Smooth muscle cell (in vitro differentiated cells): ENCODE measurements around the gene STK32C. TPM values are rescaled to one million over a fixed set of nuclear protein-coding genes. Genes with fewer than 3 reads are reported as not detected.

Experiments
- DNase-seq: peaks from one replicate; lab custom pipeline; 2025; ENCODE audit not compliant: unreplicated experiment; lab: John Stamatoyannopoulos, UW
- H2AFZ ChIP-seq: fragments of 200-600 bp; sonication (generic); 2 replicates; pipeline ENCODE4 v1.6.0; 2016; ENCODE audit warnings: antibody characterized with exemption, low read depth, mild to moderate bottlenecking
- H3F3A ChIP-seq: fragments of 200-600 bp; sonication (generic); 2 replicates; pipeline ENCODE4 v1.6.0; 2017; ENCODE audit warnings: antibody characterized with exemption, low read depth
- H3K27ac ChIP-seq: fragments of 200-600 bp; sonication (generic); 2 replicates; pipeline ENCODE4 v1.5.1; 2016; ENCODE audit warnings: low read depth, mild to moderate bottlenecking
- H3K27me3 ChIP-seq: fragments of 200-600 bp; sonication (generic); 2 replicates; pipeline ENCODE4 v1.6.1; 2016; ENCODE audit warnings: low read depth, mild to moderate bottlenecking
- H3K36me3 ChIP-seq: fragments of 200-600 bp; sonication (generic); 2 replicates; pipeline ENCODE4 v1.5.1; 2016; ENCODE audit warnings: low read depth
- H3K4me1 ChIP-seq: fragments of 200-600 bp; sonication (generic); 2 replicates; pipeline ENCODE4 v1.5.1; 2016; ENCODE audit warnings: low read depth
- H3K4me2 ChIP-seq: fragments of 200-600 bp; sonication (generic); 2 replicates; pipeline ENCODE4 v1.6.0; 2016; ENCODE audit warnings: mild to moderate bottlenecking
- H3K4me3 ChIP-seq: fragments of 200-600 bp; sonication (generic); 2 replicates; pipeline ENCODE4 v1.5.1; 2016; ENCODE audit warnings: mild to moderate bottlenecking
- H3K79me2 ChIP-seq: fragments of 200-600 bp; sonication (generic); 2 replicates; pipeline ENCODE4 v1.6.0; 2016; ENCODE audit warnings: low read depth, mild to moderate bottlenecking
- H3K9ac ChIP-seq: fragments of 200-600 bp; sonication (generic); 2 replicates; pipeline ENCODE4 v1.6.0; 2016; ENCODE audit warnings: low read depth
- H3K9me3 ChIP-seq: fragments of 200-600 bp; sonication (generic); replicated peaks from 2 replicates; pipeline ENCODE4 v1.5.1; 2016; ENCODE audit warnings: low read depth
- H4K20me1 ChIP-seq: fragments of 200-600 bp; sonication (generic); 2 replicates; pipeline ENCODE4 v1.6.0; 2016; ENCODE audit warnings: low read depth
- CTCF ChIP-seq: fragments of 200-600 bp; sonication (generic); IDR thresholded peaks from 2 replicates; pipeline ENCODE4 v1.5.1; 2017; ENCODE audit warnings: borderline replicate concordance, mild to moderate bottlenecking, antibody characterized with exemption; ENCODE audit not compliant: insufficient read depth, poor library complexity, severe bottlenecking
- WGBS: methylation state at CpG from one replicate; pipeline ENCODE4 v1.1.7; 2016; ENCODE audit warnings: low lambda C conversion rate; 5-methylcytosine and 5-hydroxymethylcytosine counted together
- polyA plus RNA-seq: library from polyadenylated mRNA; unstranded; fragments of >200 nt; fragmentation: Nextera tagmentation; extraction: Ambion mirVana; gene quantifications from 2 replicates; pipeline ENCODE4 v1.2.1, GENCODE V29; 2016
- total RNA-seq: library from RNA; depleted of rRNA; stranded (reverse); fragments of >200 nt; gene quantifications from 2 replicates; pipeline ENCODE4 v1.2.3, GENCODE V29; 2014

The STK32C gene
- total and polyA plus RNA-seq, 2 experiments from 2014 or later: 2.3 to 13.2 TPM

- Histone ChIP-seq H3K27ac (no peak overlapping the region), H3K79me2 (no peaks in the 10 kb centered on the region), H3K4me3 (no peak overlapping the region), H3K27me3 (peaks cover 65% of the 10 kb centered on the region), H3K9ac (no peak overlapping the region), H4K20me1 (no peaks in the 10 kb centered on the region), H3K4me2 (no peak overlapping the region), H3F3A (no peaks in the 10 kb centered on the region), H3K36me3 (no peaks in the 10 kb centered on the region), H2AFZ (no peak overlapping the region), H3K4me1 (peaks cover 9% of the 10 kb centered on the region), H3K9me3 (no peaks in the 10 kb centered on the region)
- 90% methylated on average over 16 of the region's 16 CpGs for whole genome bisulfite sequencing
- TF ChIP-seq CTCF: no peak
- no peak for DNase-seq
Measured at GRCh38 chr10:132179551-132180392, 128.0 kb downstream of the STK32C start.

GRCh38 chr10:132178672-132179545 is 128.8 kb downstream of the STK32C start:
- no peak overlapping the region for H3K27ac ChIP-seq
- no peaks in the 10 kb centered on the region for H3F3A ChIP-seq
- no peak for TF ChIP-seq CTCF
- WGBS: 84% methylated on average over 23 of the region's 23 CpGs
- DNase-seq: no peak
- no peaks in the 10 kb centered on the region for H3K36me3 ChIP-seq
- H3K4me2 ChIP-seq: no peak overlapping the region
- H3K4me3 ChIP-seq: no peak overlapping the region
- H3K9me3 ChIP-seq: no peaks in the 10 kb centered on the region
- H3K79me2 ChIP-seq: no peaks in the 10 kb centered on the region
- no peaks in the 10 kb centered on the region for H4K20me1 ChIP-seq
- no peak overlapping the region for H2AFZ ChIP-seq
- peaks cover 59% of the 10 kb centered on the region for H3K27me3 ChIP-seq
- peaks cover 9% of the 10 kb centered on the region for H3K4me1 ChIP-seq
- no peak overlapping the region for H3K9ac ChIP-seq

- no peak for TF ChIP-seq CTCF
- Histone ChIP-seq H3K4me2 (no peak overlapping the region), H4K20me1 (no peaks in the 10 kb centered on the region), H3K4me3 (no peak overlapping the region), H3K9ac (no peak overlapping the region), H3F3A (no peaks in the 10 kb centered on the region), H2AFZ (no peak overlapping the region), H3K79me2 (no peaks in the 10 kb centered on the region), H3K4me1 (peaks cover 9% of the 10 kb centered on the region), H3K36me3 (no peaks in the 10 kb centered on the region), H3K27ac (no peak overlapping the region), H3K27me3 (peaks cover 50% of the 10 kb centered on the region), H3K9me3 (no peaks in the 10 kb centered on the region)
- no peak for DNase-seq
- 77% methylated on average over 6 of the region's 6 CpGs for WGBS
Measured at GRCh38 chr10:132178046-132178445, 129.7 kb downstream of the STK32C start.
